Measurements from ENCODE around the gene CFAP251.

The CFAP251 gene

DNA sequence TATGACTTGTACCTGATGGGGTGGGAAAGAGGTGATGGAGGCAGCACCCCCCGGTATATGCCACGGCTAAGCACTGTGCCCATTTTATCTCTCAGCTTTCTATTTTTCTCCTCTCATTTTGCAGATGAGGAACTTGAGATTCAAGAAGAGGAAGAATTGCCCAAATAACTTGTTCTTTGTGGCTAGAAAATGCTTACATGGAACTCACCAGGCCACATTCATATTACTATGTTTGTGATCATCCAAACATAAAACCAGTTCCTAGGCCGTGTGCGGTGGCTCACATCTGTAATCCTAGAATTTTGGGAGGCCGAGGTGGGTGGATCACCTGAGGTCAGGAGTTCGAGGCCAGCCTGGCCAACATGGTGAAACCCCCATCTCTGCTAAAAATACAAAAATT lies 44.3 kb upstream of the CFAP251 start:
- ChIA-PET POLR2A (no interaction called here), CTCF (no interaction called here)
- Histone ChIP-seq H3K4me3 (ENCODE audit: low read depth, low read length) (no peak overlapping the region), H3K9me3 (ENCODE audit: control insufficient read depth, insufficient read depth, low read depth, low read length) (no peaks in the 10 kb centered on the region), H3K4me1 (ENCODE audit: control insufficient read depth, insufficient read depth, low read length) (no peaks in the 10 kb centered on the region), H3K27ac (ENCODE audit: extremely low read depth, low read depth, low read length) (no peak overlapping the region), H3K36me3 (ENCODE audit: control insufficient read depth in 2 of 2, insufficient read depth in 1 of 2, low read length in 2 of 2) (no peaks in the 10 kb centered on the region)
- TF ChIP-seq, protein P1, sequence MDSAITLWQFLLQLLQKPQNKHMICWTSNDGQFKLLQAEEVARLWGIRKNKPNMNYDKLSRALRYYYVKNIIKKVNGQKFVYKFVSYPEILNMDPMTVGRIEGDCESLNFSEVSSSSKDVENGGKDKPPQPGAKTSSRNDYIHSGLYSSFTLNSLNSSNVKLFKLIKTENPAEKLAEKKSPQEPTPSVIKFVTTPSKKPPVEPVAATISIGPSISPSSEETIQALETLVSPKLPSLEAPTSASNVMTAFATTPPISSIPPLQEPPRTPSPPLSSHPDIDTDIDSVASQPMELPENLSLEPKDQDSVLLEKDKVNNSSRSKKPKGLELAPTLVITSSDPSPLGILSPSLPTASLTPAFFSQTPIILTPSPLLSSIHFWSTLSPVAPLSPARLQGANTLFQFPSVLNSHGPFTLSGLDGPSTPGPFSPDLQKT (IDR thresholded peaks at IDR 0.05; ENCODE audit: borderline replicate concordance, low read depth, low read length): no peak
- TF ChIP-seq, protein P2, sequence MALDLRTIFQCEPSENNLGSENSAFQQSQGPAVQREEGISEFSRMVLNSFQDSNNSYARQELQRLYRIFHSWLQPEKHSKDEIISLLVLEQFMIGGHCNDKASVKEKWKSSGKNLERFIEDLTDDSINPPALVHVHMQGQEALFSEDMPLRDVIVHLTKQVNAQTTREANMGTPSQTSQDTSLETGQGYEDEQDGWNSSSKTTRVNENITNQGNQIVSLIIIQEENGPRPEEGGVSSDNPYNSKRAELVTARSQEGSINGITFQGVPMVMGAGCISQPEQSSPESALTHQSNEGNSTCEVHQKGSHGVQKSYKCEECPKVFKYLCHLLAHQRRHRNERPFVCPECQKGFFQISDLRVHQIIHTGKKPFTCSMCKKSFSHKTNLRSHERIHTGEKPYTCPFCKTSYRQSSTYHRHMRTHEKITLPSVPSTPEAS (tag by site-specific recombination; IDR thresholded peaks at IDR 0.05): no peak
- TF ChIP-seq, protein P3, sequence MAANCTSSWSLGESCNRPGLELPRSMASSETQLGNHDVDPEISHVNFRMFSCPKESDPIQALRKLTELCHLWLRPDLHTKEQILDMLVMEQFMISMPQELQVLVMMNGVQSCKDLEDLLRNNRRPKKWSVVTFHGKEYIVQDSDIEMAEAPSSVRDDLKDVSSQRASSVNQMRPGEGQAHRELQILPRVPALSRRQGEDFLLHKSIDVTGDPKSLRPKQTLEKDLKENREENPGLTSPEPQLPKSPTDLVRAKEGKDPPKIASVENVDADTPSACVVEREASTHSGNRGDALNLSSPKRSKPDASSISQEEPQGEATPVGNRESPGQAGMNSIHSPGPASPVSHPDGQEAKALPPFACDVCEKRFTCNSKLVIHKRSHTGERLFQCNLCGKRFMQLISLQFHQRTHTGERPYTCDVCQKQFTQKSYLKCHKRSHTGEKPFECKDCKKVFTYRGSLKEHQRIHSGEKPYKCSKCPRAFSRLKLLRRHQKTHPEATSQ (tag by site-specific recombination; IDR thresholded peaks at IDR 0.05): no peak
- TF ChIP-seq, protein P4, sequence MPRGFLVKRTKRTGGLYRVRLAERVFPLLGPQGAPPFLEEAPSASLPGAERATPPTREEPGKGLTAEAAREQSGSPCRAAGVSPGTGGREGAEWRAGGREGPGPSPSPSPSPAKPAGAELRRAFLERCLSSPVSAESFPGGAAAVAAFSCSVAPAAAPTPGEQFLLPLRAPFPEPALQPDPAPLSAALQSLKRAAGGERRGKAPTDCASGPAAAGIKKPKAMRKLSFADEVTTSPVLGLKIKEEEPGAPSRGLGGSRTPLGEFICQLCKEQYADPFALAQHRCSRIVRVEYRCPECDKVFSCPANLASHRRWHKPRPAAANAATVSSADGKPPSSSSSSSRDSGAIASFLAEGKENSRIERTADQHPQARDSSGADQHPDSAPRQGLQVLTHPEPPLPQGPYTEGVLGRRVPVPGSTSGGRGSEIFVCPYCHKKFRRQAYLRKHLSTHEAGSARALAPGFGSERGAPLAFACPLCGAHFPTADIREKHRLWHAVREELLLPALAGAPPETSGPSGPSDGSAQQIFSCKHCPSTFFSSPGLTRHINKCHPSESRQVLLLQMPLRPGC (tag by site-specific recombination; IDR thresholded peaks at IDR 0.05): no peak
- TF ChIP-seq, protein P5, sequence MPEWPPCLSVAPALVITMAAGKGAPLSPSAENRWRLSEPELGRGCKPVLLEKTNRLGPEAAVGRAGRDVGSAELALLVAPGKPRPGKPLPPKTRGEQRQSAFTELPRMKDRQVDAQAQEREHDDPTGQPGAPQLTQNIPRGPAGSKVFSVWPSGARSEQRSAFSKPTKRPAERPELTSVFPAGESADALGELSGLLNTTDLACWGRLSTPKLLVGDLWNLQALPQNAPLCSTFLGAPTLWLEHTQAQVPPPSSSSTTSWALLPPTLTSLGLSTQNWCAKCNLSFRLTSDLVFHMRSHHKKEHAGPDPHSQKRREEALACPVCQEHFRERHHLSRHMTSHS (tag by site-specific recombination; IDR thresholded peaks at IDR 0.05): no peak
- TF ChIP-seq SP3 (tag by site-specific recombination; IDR thresholded peaks at IDR 0.05) (no peak), ZNF433 (tag by site-specific recombination; IDR thresholded peaks at IDR 0.05; ENCODE audit: low read depth) (no peak), ZNF555 (tag by site-specific recombination; conservative IDR thresholded peaks at IDR 0.05) (no peak), ZNF768 (tag by site-specific recombination; IDR thresholded peaks at IDR 0.05) (no peak), ZNF423 (tag by site-specific recombination; IDR thresholded peaks at IDR 0.05) (no peak), ZNF623 (tag by site-specific recombination; IDR thresholded peaks at IDR 0.05) (no peak), EGR2 (tag by site-specific recombination; IDR thresholded peaks at IDR 0.05; ENCODE audit: low read depth) (no peak)
- TF ChIP-seq, protein P6, sequence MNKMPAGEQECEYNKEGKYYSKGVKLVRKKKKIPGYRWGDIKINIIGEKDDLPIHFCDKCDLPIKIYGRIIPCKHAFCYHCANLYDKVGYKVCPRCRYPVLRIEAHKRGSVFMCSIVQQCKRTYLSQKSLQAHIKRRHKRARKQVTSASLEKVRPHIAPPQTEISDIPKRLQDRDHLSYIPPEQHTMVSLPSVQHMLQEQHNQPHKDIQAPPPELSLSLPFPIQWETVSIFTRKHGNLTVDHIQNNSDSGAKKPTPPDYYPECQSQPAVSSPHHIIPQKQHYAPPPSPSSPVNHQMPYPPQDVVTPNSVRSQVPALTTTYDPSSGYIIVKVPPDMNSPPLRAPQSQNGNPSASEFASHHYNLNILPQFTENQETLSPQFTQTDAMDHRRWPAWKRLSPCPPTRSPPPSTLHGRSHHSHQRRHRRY (tag by site-specific recombination; IDR thresholded peaks at IDR 0.05): no peak

DNA sequence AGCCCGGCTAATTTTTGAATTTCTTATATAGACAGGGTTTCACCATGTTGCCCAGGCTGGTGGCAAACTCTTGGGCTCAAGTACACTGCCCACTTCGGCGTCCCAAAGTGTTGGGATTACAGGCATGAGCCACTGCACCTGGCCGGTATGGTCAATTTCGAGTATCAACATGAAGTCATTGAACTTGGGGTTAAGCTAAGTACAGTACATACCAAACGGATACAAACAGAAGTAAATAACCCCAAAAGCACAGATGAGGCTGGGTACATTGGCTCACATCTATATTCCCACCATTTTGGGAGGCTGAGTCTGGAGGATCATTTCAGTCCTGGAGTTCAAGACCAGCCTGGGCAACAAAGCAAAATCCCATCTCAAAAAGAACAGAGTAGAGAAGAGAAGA lies 42.8 kb upstream of the CFAP251 start:
- H3K4me3 ChIP-seq (ENCODE audit: low read depth, low read length): no peak overlapping the region
- H3K36me3 ChIP-seq (ENCODE audit: control insufficient read depth in 2 of 2, insufficient read depth in 1 of 2, low read length in 2 of 2): no peaks in the 10 kb centered on the region
- H3K27ac ChIP-seq (ENCODE audit: extremely low read depth, low read depth, low read length): no peak overlapping the region
- no peaks in the 10 kb centered on the region for H3K9me3 ChIP-seq (ENCODE audit: control insufficient read depth, insufficient read depth, low read depth, low read length)
- CTCF ChIA-PET: interaction anchor here (0.6 to 1.6 kb wide), 4 partner anchors 12 to 379 kb away, joined by 3 to 5 read pairs (median 4); no protein-coding TSS in a partner anchor
- POLR2A ChIA-PET: no interaction called here
- no peaks in the 10 kb centered on the region for H3K4me1 ChIP-seq (ENCODE audit: control insufficient read depth, insufficient read depth, low read length)
- TF ChIP-seq ZNF37A (tag by site-specific recombination; IDR thresholded peaks at IDR 0.05) (no peak), ZSCAN16 (tag by site-specific recombination; IDR thresholded peaks at IDR 0.05) (no peak), ZNF664 (tag by site-specific recombination; IDR thresholded peaks at IDR 0.05) (no peak), ZNF610 (tag by site-specific recombination; IDR thresholded peaks at IDR 0.05; ENCODE audit: borderline replicate concordance) (no peak), ZNF48 (tag by site-specific recombination; IDR thresholded peaks at IDR 0.05) (no peak), ZNF837 (tag by site-specific recombination; IDR thresholded peaks at IDR 0.05) (no peak), ZXDB (tag by site-specific recombination; IDR thresholded peaks at IDR 0.05) (no peak), ZNF701 (tag by site-specific recombination; IDR thresholded peaks at IDR 0.05) (no peak), ZBTB7A (tag by site-specific recombination; IDR thresholded peaks at IDR 0.05; ENCODE audit: low read depth) (no peak)
- TF ChIP-seq, protein P7, sequence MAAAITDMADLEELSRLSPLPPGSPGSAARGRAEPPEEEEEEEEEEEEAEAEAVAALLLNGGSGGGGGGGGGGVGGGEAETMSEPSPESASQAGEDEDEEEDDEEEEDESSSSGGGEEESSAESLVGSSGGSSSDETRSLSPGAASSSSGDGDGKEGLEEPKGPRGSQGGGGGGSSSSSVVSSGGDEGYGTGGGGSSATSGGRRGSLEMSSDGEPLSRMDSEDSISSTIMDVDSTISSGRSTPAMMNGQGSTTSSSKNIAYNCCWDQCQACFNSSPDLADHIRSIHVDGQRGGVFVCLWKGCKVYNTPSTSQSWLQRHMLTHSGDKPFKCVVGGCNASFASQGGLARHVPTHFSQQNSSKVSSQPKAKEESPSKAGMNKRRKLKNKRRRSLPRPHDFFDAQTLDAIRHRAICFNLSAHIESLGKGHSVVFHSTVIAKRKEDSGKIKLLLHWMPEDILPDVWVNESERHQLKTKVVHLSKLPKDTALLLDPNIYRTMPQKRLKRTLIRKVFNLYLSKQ (tag by site-specific recombination; IDR thresholded peaks at IDR 0.05; ENCODE audit: borderline replicate concordance): no peak
- TF ChIP-seq, protein P8, sequence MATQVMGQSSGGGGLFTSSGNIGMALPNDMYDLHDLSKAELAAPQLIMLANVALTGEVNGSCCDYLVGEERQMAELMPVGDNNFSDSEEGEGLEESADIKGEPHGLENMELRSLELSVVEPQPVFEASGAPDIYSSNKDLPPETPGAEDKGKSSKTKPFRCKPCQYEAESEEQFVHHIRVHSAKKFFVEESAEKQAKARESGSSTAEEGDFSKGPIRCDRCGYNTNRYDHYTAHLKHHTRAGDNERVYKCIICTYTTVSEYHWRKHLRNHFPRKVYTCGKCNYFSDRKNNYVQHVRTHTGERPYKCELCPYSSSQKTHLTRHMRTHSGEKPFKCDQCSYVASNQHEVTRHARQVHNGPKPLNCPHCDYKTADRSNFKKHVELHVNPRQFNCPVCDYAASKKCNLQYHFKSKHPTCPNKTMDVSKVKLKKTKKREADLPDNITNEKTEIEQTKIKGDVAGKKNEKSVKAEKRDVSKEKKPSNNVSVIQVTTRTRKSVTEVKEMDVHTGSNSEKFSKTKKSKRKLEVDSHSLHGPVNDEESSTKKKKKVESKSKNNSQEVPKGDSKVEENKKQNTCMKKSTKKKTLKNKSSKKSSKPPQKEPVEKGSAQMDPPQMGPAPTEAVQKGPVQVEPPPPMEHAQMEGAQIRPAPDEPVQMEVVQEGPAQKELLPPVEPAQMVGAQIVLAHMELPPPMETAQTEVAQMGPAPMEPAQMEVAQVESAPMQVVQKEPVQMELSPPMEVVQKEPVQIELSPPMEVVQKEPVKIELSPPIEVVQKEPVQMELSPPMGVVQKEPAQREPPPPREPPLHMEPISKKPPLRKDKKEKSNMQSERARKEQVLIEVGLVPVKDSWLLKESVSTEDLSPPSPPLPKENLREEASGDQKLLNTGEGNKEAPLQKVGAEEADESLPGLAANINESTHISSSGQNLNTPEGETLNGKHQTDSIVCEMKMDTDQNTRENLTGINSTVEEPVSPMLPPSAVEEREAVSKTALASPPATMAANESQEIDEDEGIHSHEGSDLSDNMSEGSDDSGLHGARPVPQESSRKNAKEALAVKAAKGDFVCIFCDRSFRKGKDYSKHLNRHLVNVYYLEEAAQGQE (tag by site-specific recombination; IDR thresholded peaks at IDR 0.05): no peak
